ENCODE data around the gene GTPBP2.
"Not testable (repeated sequence)": the region's sequence is repeated elsewhere in the genome, so short reads cannot be mapped to it uniquely, and the experiment has no call there.

The GTPBP2 gene, protein sequence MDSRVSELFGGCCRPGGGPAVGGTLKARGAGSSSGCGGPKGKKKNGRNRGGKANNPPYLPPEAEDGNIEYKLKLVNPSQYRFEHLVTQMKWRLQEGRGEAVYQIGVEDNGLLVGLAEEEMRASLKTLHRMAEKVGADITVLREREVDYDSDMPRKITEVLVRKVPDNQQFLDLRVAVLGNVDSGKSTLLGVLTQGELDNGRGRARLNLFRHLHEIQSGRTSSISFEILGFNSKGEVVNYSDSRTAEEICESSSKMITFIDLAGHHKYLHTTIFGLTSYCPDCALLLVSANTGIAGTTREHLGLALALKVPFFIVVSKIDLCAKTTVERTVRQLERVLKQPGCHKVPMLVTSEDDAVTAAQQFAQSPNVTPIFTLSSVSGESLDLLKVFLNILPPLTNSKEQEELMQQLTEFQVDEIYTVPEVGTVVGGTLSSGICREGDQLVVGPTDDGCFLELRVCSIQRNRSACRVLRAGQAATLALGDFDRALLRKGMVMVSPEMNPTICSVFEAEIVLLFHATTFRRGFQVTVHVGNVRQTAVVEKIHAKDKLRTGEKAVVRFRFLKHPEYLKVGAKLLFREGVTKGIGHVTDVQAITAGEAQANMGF

DNA sequence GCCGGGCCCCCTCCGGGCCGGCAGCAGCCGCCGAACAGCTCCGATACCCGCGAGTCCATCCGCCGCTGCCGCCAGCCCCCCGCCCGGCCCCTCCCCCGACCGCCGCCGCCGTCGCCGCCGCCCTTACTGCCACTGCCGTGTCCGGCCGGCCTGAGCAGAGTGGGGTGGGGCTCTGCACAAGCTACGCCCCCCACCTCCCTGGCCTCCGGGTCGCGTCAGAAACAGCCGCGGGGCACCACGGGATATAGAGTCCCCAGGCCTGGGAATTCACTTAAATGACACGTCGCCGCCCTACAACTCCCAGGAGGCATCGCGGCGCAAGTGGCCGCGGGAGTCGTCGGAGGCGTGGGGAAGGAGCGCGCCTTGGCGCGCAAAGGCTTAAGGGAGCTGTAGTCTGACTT, at the start of gene GTPBP2:
GTPBP2 (minus strand) TSS at position 161 of the 401 bp plus-strand sequence; CDS start at position 59, 102 bp downstream.
- no peak for FAIRE-seq

DNA sequence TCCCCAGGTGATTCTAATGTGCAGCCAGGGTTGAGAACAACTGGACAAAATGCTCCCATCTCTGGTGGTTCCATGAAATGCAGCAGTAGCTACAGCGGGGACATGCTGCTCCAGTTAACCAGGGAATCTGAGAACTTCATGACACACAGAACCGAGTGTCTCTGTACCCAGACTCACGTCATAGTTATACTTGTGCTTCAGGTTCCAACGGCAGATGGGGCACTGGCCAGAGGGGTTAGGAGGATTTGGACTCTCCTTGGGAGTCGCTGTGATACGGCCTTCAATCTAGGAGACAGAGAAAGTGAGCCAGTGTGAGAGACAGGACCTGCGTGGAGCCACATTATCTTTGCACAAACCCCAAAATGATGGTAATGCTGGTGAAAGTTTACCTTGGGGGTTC, 49.3 kb upstream of the GTPBP2 start:
- FAIRE-seq = no peak

DNA sequence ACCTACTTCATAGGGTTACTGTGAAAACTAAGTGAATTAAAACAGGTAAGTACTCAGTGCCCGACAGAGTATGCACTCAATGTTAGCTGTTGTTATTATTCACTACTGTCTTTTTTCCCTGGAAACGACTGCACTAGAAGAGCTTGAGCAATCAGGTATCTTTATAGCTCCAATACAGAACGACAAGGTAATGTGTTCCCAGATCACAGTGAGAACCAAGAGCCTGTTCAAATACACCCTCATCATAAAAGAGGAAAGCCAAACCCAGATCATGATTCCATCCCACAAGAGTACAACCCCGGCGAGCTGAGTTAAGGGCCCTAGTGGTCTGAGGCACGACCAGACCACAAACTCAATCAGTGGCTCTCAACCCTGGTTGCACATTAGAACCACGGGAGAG, 48.7 kb upstream of the GTPBP2 start:
- FAIRE-seq = no peak

DNA sequence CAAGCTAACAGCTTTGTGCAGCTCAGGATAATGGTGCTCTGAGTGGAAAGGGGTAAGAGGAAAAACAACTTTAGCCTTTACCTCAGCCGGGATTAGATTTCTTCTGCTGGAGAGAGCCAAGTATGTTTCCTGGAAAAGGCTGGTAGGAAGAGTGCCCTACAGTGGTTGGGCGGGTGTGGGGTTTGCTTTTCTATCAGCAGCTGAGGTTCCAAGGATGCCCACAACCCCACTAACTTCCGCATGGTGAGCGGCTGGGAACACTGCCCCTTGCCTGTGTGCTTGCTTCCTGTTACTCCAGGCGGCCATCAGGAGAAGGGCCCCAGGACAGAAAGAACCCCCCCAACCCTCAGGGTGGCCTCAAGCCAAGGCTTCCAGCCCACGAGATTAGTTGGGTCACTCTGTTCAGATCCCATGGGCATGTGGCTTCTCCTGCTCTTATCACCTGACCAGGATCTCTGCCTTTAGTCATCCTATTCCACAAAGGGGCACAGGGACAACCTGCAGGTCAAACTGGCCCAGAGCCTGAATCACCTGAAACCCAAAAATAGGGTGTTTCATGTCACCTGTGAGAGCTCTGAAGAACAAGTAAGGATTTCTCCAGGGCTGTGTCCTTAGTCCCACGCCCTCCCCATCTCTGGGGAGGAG, 48.0 kb upstream of the GTPBP2 start:
- no peak for FAIRE-seq

DNA sequence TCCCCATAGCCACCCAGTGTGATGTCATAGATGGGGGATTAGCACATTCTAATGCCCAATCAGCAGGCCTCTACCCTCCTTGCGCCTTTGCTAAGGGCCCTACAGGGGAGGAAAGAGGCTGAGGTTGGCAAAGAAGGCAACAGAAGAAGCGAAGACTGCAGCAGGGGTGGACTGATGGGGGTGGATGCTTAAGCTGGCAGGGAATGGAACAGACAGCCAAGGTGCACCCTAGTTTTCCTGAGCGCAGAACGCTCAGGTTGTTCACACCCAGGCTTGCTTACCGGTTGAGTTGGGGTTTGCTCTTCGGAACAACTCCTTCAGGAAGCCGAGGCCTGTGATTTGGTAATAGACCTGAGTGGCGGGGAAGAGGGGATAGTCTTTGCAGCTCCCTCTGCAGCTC, 45.9 kb upstream of the GTPBP2 start:
- FAIRE-seq = no peak

DNA sequence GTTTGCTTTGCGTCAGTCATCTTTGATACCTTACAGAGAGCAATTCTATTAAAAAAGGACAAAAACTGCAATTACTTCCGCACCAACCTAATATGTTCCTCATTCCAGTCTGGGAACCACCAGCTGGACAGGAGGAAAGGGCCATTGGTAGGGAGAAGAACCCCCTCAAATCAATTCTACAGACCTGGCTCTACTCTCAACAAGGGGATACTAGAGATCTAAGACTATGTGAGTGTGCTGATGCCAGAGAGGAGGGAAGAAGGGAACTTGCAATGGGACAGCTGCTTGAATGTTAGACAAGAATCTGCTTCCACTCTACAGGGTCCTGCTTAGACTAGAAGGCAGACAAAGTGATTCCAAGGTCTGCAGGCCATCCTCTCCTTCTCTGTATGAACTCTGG, 45.2 kb upstream of the GTPBP2 start:
- no peak for FAIRE-seq

DNA sequence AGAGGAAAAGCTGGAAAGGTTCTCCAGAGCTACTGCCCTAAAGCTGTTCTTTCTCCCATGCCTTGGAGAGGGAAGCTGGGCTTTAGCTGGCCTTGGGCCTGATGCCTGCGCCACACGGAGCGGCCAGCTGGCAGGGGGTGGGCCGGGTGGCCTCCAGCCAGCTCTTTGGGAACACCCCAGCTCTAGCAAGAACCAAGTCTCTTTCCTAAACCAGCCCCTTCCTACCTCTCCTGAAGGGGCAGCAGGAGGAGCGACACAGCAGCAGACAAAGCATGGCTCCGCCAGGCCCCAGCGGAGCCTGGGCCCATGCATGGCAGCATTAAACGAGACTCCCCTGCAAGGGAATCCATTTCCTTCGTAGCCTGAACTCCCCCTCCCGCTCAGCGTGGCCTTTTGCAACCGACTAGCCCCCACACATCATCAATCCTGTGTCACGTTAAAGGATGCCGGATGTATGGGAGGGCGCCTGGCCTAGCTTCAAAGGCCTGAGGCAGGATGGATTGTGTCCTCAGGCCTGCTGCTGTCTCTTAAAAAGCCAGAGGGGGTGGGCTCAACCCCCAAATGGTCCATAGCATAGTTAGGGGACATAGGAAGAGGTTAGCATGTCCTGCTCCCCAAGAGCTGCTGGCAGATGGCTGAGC, 44.5 kb upstream of the GTPBP2 start:
- FAIRE-seq = no peak

DNA sequence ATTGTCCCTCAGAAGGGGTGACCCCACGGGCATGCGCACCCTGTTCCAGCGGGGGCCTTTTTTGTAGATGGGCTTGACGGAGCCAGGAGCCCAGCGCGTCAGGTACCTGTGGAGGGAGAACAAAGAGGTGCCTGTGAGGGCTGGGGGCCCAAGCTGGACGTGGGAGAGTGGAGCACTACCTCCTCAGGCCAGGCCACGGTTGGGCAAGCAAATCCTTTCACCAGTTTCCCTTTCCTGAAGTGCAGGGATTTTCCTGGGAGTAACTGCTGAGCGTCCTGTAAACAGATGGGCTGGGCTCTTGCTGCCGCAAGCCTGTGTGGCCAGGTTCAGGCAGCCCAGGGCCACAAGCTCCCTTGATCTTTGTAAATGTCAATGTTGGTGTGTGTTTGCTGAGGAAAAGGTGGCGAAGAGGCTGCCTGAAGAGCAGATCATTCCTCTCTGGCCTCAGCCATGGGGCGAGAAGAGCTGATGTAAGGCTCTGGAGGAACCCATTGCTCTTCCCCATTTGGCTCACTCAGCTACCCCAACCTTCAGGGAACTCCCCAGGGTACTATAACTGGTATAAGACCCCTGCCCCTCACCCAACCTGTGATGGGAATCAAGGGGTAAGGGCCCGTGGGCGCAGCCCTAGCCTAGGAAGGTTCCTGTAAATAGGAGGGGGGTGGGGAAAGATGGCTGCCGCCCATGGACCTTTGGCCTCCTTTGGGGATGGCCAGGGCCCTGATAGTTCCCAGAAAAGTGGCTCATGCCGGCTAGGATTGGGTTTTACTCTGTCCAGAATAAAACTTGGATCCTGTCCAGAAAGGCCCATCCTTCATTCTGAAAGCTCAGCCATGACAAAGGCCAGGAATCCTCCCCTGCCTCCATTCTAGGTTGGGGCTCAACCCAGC, 43.0 kb upstream of the GTPBP2 start:
- no peak for FAIRE-seq

DNA sequence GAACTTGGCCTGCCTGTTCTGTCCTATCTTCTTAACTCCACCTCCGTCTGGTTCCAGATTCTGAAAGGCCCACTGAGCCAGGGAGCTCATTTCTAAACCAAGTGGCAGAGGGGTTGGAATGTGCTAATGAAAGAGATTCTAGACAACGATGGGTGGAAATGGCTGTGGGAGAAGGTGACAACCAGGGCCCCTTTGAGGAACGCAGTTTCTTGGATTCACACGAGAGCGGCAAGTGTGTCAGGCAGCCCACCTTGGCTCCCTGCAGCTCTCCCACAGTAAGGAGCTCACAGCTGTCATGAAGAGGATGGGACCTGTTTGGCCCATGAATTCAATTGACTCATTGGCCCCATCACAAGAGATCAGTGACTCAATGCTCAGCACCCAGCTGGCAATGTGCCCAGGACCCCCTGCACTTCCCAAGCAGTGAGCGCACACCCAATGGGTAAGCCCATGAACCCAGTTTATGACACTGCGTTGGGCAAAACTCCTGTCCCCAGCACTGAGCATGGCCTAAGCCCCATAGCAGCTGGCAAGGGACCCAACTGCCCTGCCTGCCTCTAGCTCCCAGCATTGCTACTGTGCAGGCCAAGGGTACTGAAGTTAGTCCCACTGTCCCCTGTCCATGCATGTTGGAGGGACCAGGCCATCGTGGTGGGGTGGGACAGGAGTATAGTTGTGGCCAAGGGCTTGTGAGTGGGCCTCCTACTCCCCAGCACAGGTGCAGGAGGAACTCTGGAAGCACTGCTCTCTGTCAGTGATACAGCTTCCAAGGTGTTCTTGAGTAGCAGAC, 42.1 kb upstream of the GTPBP2 start:
- FAIRE-seq = no peak

DNA sequence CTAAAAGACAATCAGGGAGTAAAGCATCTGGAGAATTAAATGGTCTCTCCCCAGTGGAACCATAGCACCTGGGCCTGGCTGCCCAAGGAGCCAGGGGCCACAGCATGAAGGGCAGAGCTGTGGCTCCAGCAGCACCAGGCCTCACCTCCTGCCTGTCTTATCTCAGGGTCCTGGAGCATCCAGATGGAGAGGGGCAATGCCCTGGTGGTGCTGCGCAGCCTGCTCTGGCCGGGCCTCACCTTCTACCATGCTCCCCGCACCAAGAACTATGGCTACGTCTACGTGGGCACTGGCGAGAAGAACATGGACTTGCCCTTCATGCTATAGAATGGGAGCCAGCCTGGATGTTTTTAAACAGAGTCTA, 41.5 kb upstream of the GTPBP2 start:
- no peak for FAIRE-seq

DNA sequence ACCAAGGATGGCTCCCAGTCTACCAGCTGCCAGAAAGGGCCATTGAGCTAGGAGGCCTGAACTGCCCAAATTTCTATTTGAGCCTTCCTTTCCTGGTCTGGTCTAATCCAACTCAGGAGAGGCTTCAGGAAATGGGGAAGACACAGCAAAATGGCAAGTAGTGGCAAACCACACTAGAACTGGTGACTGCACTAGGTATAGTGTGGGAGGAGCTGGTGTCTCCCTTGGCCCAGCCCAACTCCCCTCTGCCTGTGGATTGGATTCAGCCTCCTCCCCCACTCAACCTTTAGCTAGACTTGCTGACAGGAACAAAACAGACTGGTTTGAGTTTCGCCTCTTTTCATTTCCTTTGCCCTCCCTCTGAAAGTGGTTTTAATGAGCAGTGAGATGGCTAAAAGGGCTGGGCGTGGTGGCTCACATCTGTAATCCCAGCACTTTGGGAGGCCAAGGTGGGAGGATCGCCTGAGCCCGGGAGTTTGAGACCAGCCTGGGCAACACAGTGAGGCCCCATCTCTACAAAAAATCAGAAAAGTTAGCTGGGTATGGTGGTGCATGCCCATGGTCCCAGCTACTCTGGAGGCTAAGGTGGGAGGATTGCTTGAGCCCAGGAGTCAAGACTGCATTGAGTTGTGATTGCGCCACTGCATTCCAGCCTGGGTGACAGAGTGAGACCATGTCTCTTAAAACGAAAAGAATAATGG, 41.0 kb upstream of the GTPBP2 start:
- no peak for FAIRE-seq

DNA sequence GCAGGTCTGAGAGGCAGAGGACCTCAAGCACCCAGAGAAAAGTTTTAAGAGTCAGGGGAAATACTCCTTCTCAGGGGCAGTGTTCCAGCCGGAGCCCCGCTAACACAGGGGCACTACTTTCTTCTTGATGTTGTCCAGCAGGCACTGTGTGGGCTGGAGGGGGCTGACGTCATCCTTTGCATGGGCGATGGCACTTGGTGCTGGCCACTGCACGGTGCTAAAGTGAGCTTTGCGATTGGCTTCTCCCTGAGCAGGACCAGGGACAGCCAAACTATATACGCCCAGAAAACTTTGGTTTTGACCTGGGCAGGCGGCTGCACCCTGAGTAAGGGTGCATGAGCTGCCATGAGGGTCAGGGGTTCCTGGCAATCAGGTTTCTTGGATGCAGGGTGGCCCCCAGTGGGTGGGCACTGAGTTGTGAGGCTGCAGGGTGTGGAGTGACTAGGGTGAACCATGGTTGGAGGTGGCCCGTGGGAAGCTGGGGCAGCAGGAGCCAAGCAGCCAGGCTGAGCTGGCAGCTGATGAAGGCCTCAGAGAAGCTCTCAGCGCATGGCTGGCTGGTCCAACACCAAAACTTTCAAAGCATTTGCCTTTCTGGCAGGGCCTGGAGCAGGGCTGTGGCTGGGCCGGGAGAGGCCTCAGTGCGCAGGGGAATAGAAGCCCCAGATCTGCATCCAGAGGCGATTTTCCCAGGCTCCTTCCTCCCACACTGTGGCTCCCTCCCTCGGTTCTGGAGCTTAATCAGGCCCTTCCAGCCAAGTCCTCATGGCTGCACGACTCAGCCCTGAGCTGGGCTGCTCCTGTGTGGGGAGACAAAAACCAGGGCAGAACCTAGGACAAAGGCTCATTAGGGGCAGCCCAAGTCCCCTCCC, 40.2 kb upstream of the GTPBP2 start:
- FAIRE-seq = no peak

DNA sequence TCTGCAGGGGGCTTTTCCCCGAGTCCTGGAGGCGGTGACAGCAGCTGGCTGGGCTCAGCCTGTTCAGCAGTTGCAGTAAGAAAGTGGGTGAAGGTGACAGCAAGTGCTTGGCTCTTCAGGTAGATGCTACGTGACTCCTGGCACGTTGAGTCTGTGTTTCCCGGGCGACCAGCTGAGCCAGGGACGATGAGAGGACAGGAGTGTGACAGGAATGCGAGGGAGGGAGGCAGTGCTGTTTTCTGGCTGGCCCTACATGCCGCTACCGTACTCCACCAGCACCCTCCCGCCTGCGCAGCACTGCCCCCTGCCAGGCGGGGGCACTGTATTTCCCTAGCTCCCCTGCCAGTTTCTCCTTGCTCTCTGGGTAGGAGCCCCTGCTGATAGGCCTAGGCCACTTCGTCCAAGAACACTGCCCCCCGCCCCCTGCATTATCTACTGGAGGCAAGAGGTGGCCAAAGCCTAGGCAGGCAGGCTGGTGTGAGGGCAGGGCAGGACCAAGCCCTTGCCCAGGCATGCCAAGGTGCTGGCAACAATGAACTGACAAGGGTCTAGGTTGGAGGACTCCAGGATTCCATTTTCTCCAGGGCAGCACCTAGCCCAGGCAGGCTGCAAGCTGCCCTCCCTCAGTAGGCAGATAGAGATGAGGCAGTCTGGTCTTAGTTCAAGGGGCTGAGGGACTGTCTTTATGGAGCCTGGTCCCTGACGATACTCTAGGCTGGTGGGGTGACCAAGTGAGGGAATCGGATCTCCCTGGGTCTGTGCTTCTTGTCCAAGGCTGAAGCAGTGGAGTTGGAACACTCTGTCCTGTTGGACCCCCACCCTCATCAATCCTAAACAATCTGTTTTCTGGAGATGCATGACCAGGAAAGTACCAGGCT, 39.3 kb upstream of the GTPBP2 start:
- FAIRE-seq = no peak

DNA sequence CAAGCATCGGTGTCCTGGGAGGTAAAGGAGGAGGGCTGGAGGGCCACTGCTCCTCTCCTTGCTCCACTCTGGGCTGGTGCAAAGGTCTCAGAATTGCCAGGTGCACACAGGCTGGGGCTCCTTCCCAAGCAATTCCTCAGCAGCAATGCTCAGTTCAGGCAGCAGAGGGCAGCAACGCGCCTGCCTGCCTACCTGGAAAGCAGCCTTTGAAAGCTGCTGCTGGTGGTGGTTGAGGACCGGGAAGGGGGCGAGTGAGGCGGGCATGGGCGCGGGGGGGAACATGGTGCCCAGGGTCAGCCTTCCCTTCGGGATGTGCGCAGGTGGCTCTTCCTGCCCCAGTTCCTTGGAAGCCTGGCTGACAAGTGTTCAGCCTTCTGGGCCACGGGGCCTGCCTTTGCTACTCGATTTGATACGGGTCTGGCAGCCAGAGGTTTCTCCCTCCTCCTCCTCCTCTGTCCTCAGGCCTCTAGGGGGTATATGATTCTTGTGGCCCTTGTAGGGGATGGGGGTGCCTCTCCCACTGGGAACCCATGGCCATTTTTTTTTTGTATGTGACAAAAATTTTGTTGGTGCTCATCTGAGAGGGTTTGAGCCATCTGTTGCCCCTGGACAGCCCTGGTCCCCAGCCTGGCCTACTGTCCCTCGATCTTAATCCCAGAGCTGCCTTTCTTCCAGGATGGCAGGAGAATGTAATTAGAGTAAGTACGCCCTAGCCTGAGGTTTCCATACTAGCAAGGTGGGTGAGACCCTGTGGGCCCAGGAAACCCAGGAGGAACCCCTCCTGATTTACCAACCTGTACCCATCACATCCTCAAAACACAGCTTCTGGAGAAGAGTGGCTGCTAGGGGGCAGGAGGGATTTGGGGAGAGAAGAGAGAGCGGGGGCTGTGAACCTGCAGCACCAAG, 38.4 kb upstream of the GTPBP2 start:
- no peak for FAIRE-seq

DNA sequence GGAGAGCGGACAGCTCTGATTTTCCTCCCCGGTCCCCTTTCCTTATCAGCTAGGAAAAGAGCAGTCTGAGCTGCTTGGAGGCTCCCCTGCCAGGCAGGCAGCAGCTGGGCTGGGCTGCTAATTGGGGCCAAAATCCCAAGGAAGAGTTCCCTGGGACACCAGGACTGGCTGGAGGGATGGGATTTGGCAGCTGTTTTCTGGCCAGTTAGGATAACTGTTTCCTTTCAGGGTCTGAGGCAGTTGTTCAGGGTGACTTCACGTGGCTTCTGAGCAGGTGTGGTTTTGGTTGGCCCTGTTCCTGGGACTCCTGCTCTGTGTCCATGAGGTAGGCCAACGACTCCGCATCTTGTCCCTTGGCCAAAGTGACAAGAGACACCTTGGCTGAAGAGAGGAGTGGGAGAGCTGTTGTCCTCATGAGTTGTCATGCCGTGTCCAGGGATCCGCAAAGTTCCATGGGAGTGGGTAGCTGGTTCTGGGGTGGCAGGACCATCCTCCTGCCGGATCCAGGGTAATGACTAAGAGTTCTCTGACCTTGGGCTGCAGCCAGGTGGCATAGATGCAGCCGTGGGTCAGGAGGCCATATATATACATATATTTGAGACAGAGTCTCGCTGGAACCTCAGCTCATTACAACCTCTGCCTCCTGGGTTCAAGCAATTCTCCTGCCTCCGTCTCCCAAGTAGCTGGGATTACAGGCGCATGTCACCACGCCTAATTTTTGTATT, 37.3 kb upstream of the GTPBP2 start:
- no peak for FAIRE-seq

DNA sequence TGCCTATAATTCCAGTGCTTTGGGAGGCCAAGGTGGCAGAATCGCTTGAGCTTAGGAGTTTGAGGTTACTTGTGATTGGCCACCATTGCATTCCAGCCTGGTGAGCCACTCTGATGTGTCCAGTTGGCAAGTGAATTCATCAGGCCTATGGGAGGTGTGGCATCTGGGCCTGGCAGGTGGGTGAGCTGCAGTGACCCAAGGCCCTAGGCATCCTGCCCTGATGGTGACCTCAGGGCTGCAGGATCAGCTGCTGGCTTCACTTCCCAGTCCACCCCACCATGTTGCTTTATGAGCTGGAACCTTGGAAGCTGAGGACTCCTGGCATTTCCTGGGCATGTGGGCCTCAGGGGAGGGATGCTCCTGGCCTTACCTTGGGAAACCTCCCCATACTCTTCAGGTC, 36.3 kb upstream of the GTPBP2 start:
- FAIRE-seq = no peak

DNA sequence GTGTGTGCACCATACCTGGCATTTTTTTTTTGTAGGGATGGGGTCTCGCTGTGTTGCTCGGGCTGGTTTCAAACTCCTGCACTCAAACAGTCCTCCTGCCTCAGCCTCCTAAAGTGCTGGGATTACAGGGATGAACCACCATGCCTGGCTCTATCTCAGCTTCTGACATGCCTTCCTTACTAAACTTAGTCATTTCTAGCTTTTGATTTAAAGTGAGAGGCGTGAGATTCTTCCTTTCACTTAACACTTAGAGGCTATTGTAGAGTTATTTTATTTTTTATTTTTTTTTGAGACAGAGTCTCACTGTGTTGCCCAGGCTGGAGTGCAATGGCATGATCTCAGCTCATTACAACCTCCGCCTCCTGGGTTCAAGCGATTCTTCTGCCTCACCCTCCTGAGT, 33.9 kb upstream of the GTPBP2 start:
- FAIRE-seq = not testable (repeated sequence)

All from colon (tissue), 2 donors.